SK-N-SH (cell line): ENCODE data around the gene LIMA1. TPM values are rescaled to one million over a fixed set of nuclear protein-coding genes. Genes with fewer than 3 reads are reported as not detected.
A peak's percentile ranks its signal among the peaks of the same experiment; 100 is the strongest.

Experiments used
- CTCF ChIA-PET: fragments of 300-600, 350-600 bp; formaldehyde crosslinking; extraction: SDS; loops from one replicate; lab custom pipeline; 2021; lab: Yijun Ruan, JAX
- POLR2A ChIA-PET: fragments of 350-600 bp; sonication (Branson Sonifier 250); formaldehyde crosslinking; extraction: SDS; loops from one replicate; lab custom pipeline; 2020; ENCODE audit warnings: antibody characterized with exemption, inconsistent platforms; lab: Yijun Ruan, JAX
- DNase-seq: peaks from one replicate; pipeline ENCODE4 v3.0.0; 2012
- H2AFZ ChIP-seq: fragments of 200-600 bp; sonication (generic); 2 replicates; pipeline ENCODE4 v1.8.1; 2016; ENCODE audit warnings: antibody characterized with exemption, mild to moderate bottlenecking, low read depth
- H3F3A ChIP-seq: fragments of 200-600 bp; sonication (generic); replicated peaks from 2 replicates; pipeline ENCODE3; 2016; ENCODE audit warnings: antibody characterized with exemption, mild to moderate bottlenecking; ENCODE audit not compliant: insufficient read depth
- H3K27ac ChIP-seq, 2 experiments: fragments of 200-500 bp in 1 of 2; fragments of 200-600 bp in 1 of 2; sonication (Bioruptor generic) in 1 of 2; sonication (generic), shearing (Covaris generic) in 1 of 2; 2 replicates each; pipeline versions ENCODE4 v1.5.1 to v1.6.1; 2014 to 2016; ENCODE audit warnings: low read depth in 2 of 2, inconsistent platforms in 1 of 2, low read length in 1 of 2, mild to moderate bottlenecking in 1 of 2, mixed read lengths in 1 of 2
- H3K27me3 ChIP-seq: fragments of 200-600 bp; sonication (generic), shearing (Covaris generic); 2 replicates; pipeline ENCODE4 v1.6.1; 2016; ENCODE audit warnings: mixed run types; ENCODE audit not compliant: insufficient read depth
- H3K36me3 ChIP-seq, 2 experiments: fragments of 200-500 bp in 1 of 2; fragments of 200-600 bp in 1 of 2; sonication (Bioruptor generic) in 1 of 2; sonication (generic) in 1 of 2; replicated peaks in 1 of 2; 2 replicates each; pipeline versions ENCODE3 to v1.5.1; 2014 to 2016; ENCODE audit warnings: low read length in 1 of 2, mild to moderate bottlenecking in 1 of 2; ENCODE audit not compliant: insufficient read depth in 2 of 2, control insufficient read depth in 1 of 2
- H3K4me1 ChIP-seq, 2 experiments: fragments of 200-500 bp in 1 of 2; fragments of 200-600 bp in 1 of 2; sonication (Bioruptor generic) in 1 of 2; sonication (generic), shearing (Covaris generic) in 1 of 2; 2 replicates each; pipeline versions ENCODE4 v1.5.1 to v1.6.1; 2014 to 2016; ENCODE audit warnings: low read depth in 1 of 2, low read length in 1 of 2, mixed run types in 1 of 2; ENCODE audit not compliant: insufficient read depth in 2 of 2, control insufficient read depth in 1 of 2
- H3K4me2 ChIP-seq: fragments of 200-600 bp; sonication (generic), shearing (Covaris generic); 2 replicates; pipeline ENCODE4 v1.6.1; 2017; ENCODE audit warnings: mixed run types
- H3K4me3 ChIP-seq, 2 experiments: fragments of 200-500 bp in 1 of 2; fragments of 200-600 bp in 1 of 2; sonication (Bioruptor generic) in 1 of 2; sonication (generic), shearing (Covaris generic) in 1 of 2; 2 replicates each; pipeline versions ENCODE4 v1.5.1 to v1.8.1; 2014 to 2016; ENCODE audit warnings: low read depth in 2 of 2, inconsistent platforms in 1 of 2, low read length in 1 of 2, mild to moderate bottlenecking in 1 of 2, mixed read lengths in 1 of 2, moderate library complexity in 1 of 2
- H3K79me2 ChIP-seq: fragments of 200-600 bp; sonication (generic); 2 replicates; pipeline ENCODE4 v1.8.1; 2017; ENCODE audit warnings: mild to moderate bottlenecking; ENCODE audit not compliant: insufficient read depth
- H3K9ac ChIP-seq: fragments of 200-600 bp; sonication (generic); 2 replicates; pipeline ENCODE4 v1.6.1; 2017; ENCODE audit warnings: mixed run types
- H3K9me2 ChIP-seq: fragments of 200-600 bp; sonication (generic); 2 replicates; pipeline ENCODE4 v1.6.1; 2017; ENCODE audit warnings: mixed run types
- H3K9me3 ChIP-seq: fragments of 200-600 bp; sonication (generic); 2 replicates; pipeline ENCODE4 v1.6.1; 2017; ENCODE audit warnings: mixed run types, mild to moderate bottlenecking, moderate library complexity
- H4K20me1 ChIP-seq: fragments of 200-600 bp; sonication (generic); 2 replicates; pipeline ENCODE4 v1.6.1; 2017; ENCODE audit warnings: mild to moderate bottlenecking, mixed run types; ENCODE audit not compliant: insufficient read depth
- CTCF ChIP-seq: fragments of 200-600 bp; sonication (generic); IDR thresholded peaks from 2 replicates; pipeline ENCODE4 v1.6.1; 2017; ENCODE audit warnings: antibody characterized with exemption, mild to moderate bottlenecking, moderate library complexity
- ELF1 ChIP-seq: IDR thresholded peaks from 2 replicates; pipeline ENCODE4 v1.4.0; 2012
- FOXM1 ChIP-seq: IDR thresholded peaks from 2 replicates; pipeline ENCODE4 v1.4.0; 2012; ENCODE audit warnings: low read depth, mild to moderate bottlenecking
- GATA2 ChIP-seq: sonication (generic); formaldehyde crosslinking; IDR thresholded peaks from 2 replicates; pipeline ENCODE4 v1.5.0; 2020; ENCODE audit warnings: mild to moderate bottlenecking, missing genetic modification reagents
- MAX ChIP-seq: IDR thresholded peaks from 2 replicates; pipeline ENCODE4 v1.4.0; 2012; ENCODE audit warnings: low read depth
- MEF2A ChIP-seq: IDR thresholded peaks from 2 replicates; pipeline ENCODE4 v1.4.0; 2012; ENCODE audit warnings: low read depth, borderline replicate concordance
- NRF1 ChIP-seq: IDR thresholded peaks from 2 replicates; pipeline ENCODE4 v1.6.1; 2012; ENCODE audit warnings: low read depth, mild to moderate bottlenecking, low read length
- PBX3 ChIP-seq: IDR thresholded peaks from 2 replicates; pipeline ENCODE4; 2012
- SMC3 ChIP-seq: IDR thresholded peaks from 2 replicates; pipeline ENCODE4 v1.6.1; 2012; ENCODE audit warnings: low read depth, low read length, improper control_type of control experiment
- TAF1 ChIP-seq: IDR thresholded peaks from 2 replicates; pipeline ENCODE4 v1.6.1; 2012; ENCODE audit warnings: low read depth, mild to moderate bottlenecking, low read length, moderate library complexity, borderline replicate concordance
- TCF12 ChIP-seq: IDR thresholded peaks from 2 replicates; pipeline ENCODE4 v1.4.0; 2012
- TEAD4 ChIP-seq: IDR thresholded peaks from 2 replicates; pipeline ENCODE4 v1.4.0; 2012; ENCODE audit warnings: mild to moderate bottlenecking, borderline replicate concordance; ENCODE audit not compliant: insufficient read depth
- ZBTB33 ChIP-seq: IDR thresholded peaks from 2 replicates; pipeline ENCODE4 v1.4.0; 2012; ENCODE audit warnings: low read depth, borderline replicate concordance
- WGBS: methylation state at CpG from one replicate; pipeline ENCODE4 v1.1.6; 2017; ENCODE audit warnings: low lambda C conversion rate; 5-methylcytosine and 5-hydroxymethylcytosine counted together
- polyA plus RNA-seq, 3 experiments: library from polyadenylated mRNA; depleted of rRNA; stranded (reverse); fragments of >200 nt; gene quantifications; 2 replicates each; pipeline ENCODE4 v1.2.3, GENCODE V29; 2012

The LIMA1 gene
- polyA plus RNA-seq, 1 of the 3 experiments (the other 2 are of a cell fraction), result 96.6 TPM

DNA sequence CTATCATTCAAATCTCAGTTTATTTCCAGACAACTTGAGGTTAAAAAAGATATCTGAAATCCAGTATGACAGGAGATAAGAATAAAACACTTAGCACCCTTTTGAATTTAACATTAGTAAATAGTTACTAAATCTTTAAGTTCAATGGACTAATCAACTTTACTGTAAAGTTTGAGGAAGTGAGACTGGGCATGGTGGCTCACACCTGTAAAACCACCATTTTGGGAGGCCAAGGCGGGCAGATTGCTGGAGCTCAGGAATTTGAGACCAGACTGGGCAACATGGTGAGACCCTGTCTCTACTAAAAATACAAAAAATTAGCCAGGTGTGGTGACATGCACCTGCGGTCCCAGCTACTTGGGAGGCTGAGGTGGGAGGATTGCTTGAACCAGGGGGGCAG is 75.9 kb downstream of the LIMA1 start (continued):
- no peak for TF ChIP-seq CTCF

- H4K20me1 ChIP-seq, result no peaks in the 10 kb centered on the region
- no peak for TF ChIP-seq PBX3
- TF ChIP-seq MAX, result no peak
- TF ChIP-seq TEAD4, result no peak
- no peak for TF ChIP-seq FOXM1
- no peak for TF ChIP-seq ZBTB33
- H3K9me3 ChIP-seq, result no peaks in the 10 kb centered on the region
- H3K27me3 ChIP-seq, result no peaks in the 10 kb centered on the region
- H3K9me2 ChIP-seq, result no peaks in the 10 kb centered on the region
- DNase-seq, result no peak
- peaks cover 74% of the 10 kb centered on the region for H3K79me2 ChIP-seq
- no peak overlapping the region for H3K27ac ChIP-seq
- WGBS, result 92% methylated on average over 6 of the region's 6 CpGs
- H2AFZ ChIP-seq, result no peak overlapping the region
- H3K4me2 ChIP-seq, result no peak overlapping the region
- H3K36me3 ChIP-seq, result peaks cover 26 to 56% of the 10 kb centered on the region in 2 experiments
- H3F3A ChIP-seq, result peaks cover 53% of the 10 kb centered on the region
- POLR2A ChIA-PET, result no interaction called here
- CTCF ChIA-PET, result interaction anchor here (1.0 to 2.6 kb wide), 4 partner anchors 11 to 135 kb away, joined by 3 to 11 read pairs (median 4); no protein-coding TSS in a partner anchor
- H3K4me3 ChIP-seq, result no peak overlapping the region
- H3K4me1 ChIP-seq, result peaks cover 0 to 26% of the 10 kb centered on the region in 2 experiments
- no peak overlapping the region for H3K9ac ChIP-seq
These were observed 77.7 kb downstream of the LIMA1 start for GRCh38 chr12:50205648-50206047.

DNA sequence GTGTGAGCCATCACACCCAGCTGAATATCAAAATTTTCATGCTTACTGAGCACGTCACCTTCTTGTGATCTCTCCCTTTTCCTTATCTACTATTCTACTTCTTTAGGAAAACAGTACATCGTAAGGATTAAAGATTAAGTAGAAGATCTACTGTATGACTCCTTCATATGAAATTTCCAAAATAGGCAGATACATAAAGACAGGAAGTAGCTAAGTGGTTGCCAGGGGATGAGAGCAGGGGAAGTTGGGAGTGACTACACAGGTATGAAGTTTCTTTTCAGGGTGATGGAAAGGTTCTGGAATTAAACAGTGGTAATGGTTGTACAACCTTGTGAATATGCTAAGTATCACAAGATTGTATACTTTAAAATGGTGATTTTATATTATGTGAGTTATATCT is 79.6 kb downstream of the LIMA1 start:
- H4K20me1 ChIP-seq, result no peaks in the 10 kb centered on the region
- WGBS, result 66% methylated on average over 2 of the region's 2 CpGs
- DNase-seq, result no peak
- H3K4me2 ChIP-seq, result 0 out of 2 replicates have a peak overlapping the region, but pooled peaks have one; percentile 15
- ChIA-PET POLR2A (no interaction called here), CTCF (interaction anchor here (0.7 to 2.0 kb wide), 3 partner anchors 12 to 28 kb away, joined by 3 to 5 read pairs (median 3); no protein-coding TSS in a partner anchor)
- no peaks in the 10 kb centered on the region for H3K9me2 ChIP-seq
- peaks cover 71% of the 10 kb centered on the region for H3K79me2 ChIP-seq
- peaks cover 63% of the 10 kb centered on the region for H3F3A ChIP-seq
- peak overlapping the region in 1 of 2 experiments; percentile 92; a peak in 3 of 4 replicates for H3K27ac ChIP-seq
- H2AFZ ChIP-seq, result no peak overlapping the region
- no peaks in the 10 kb centered on the region for H3K27me3 ChIP-seq
- H3K36me3 ChIP-seq, result peaks cover 32 to 60% of the 10 kb centered on the region in 2 experiments
- TF ChIP-seq TAF1, result no peak
- TF ChIP-seq NRF1, result no peak
- no peak for TF ChIP-seq GATA2
- TF ChIP-seq SMC3, result no peak
- TF ChIP-seq ELF1, result no peak
- no peak for TF ChIP-seq MEF2A
- TF ChIP-seq MAX, result no peak
- no peak for TF ChIP-seq TCF12
- peak overlapping the region; percentile 15; the same call in 1 of the 2 replicates for H3K9ac ChIP-seq
- peaks cover 0 to 28% of the 10 kb centered on the region in 2 experiments for H3K4me1 ChIP-seq
- no peak overlapping the region for H3K4me3 ChIP-seq
- no peaks in the 10 kb centered on the region for H3K9me3 ChIP-seq
